SU-DHL-6 (cell line): ENCODE data around the gene TMPRSS9.

Experiments used
- H2AFZ ChIP-seq: fragments of 200-600 bp; sonication (generic); 2 replicates; pipeline ENCODE4 v1.6.1; 2014; ENCODE audit warnings: low read depth, mild to moderate bottlenecking, moderate library complexity, mixed read lengths, antibody characterized with exemption, low read length; ENCODE audit not compliant: severe bottlenecking
- H3F3A ChIP-seq: fragments of 200-600 bp; shearing (Covaris generic); 2 replicates; pipeline ENCODE4 v1.6.0; 2016; ENCODE audit warnings: antibody characterized with exemption, mild to moderate bottlenecking; ENCODE audit not compliant: insufficient read depth
- H3K27ac ChIP-seq: fragments of 200-600 bp; sonication (generic); 2 replicates; pipeline ENCODE4 v1.5.1; 2016; ENCODE audit warnings: low read depth, mild to moderate bottlenecking, low read length, moderate library complexity, mixed read lengths
- H3K27me3 ChIP-seq: fragments of 200-600 bp; sonication (generic), shearing (Covaris generic); 2 replicates; pipeline ENCODE4 v1.6.0; 2014; ENCODE audit warnings: mild to moderate bottlenecking, low read length
- H3K36me3 ChIP-seq: fragments of 200-600 bp; sonication (generic); 2 replicates; pipeline ENCODE4 v1.6.1; 2014; ENCODE audit warnings: mild to moderate bottlenecking, low read length, mixed read lengths
- H3K4me2 ChIP-seq: fragments of 300-600, 200-600 bp; shearing (Covaris generic), sonication (generic); 2 replicates; pipeline ENCODE4 v1.6.0; 2014; ENCODE audit warnings: low read length, low read depth, mild to moderate bottlenecking; ENCODE audit not compliant: poor library complexity, severe bottlenecking
- H3K4me3 ChIP-seq: fragments of 200-600 bp; sonication (generic); 2 replicates; pipeline ENCODE4 v1.5.1; 2014; ENCODE audit warnings: antibody characterized with exemption, low read length, mild to moderate bottlenecking, mixed read lengths; ENCODE audit not compliant: insufficient read depth, poor library complexity, severe bottlenecking
- H3K79me2 ChIP-seq: fragments of 200-600 bp; sonication (generic); 2 replicates; pipeline ENCODE4 v1.6.1; 2014; ENCODE audit warnings: mild to moderate bottlenecking, low read length, moderate library complexity; ENCODE audit not compliant: insufficient read depth
- H3K9ac ChIP-seq: fragments of 200-600 bp; sonication (generic); 2 replicates; pipeline ENCODE4 v1.7.0; 2014; ENCODE audit warnings: mild to moderate bottlenecking, low read length
- H3K9me2 ChIP-seq: fragments of 200-600 bp; sonication (generic); replicated peaks from 2 replicates; pipeline ENCODE4 v1.6.1; 2014; ENCODE audit warnings: low read length; ENCODE audit not compliant: insufficient read depth
- H3K9me3 ChIP-seq: fragments of 200-600 bp; sonication (generic); 2 replicates; pipeline ENCODE4 v1.6.1; 2014; ENCODE audit warnings: low read length, mixed read lengths; ENCODE audit not compliant: insufficient read depth
- H4K20me1 ChIP-seq: fragments of 200-600 bp; sonication (generic); 2 replicates; pipeline ENCODE4 v1.6.1; 2014; ENCODE audit warnings: low read depth, mild to moderate bottlenecking, antibody characterized with exemption, low read length, moderate library complexity, mixed read lengths
- CTCF ChIP-seq: fragments of 200-600 bp; sonication (generic); IDR thresholded peaks from one replicate; pipeline ENCODE4 v1.5.1; 2017; ENCODE audit warnings: antibody characterized with exemption, mild to moderate bottlenecking, low read length, moderate library complexity; ENCODE audit not compliant: insufficient read depth, poor library complexity, severe bottlenecking
- EZH2phosphoT487 ChIP-seq: fragments of 200-600 bp; sonication (generic), shearing (Covaris generic); conservative IDR thresholded peaks from 2 replicates; pipeline ENCODE4 v1.6.1; 2018; ENCODE audit warnings: mild to moderate bottlenecking, antibody characterized with exemption, low read length, moderate library complexity, mixed read lengths

TMPRSS9 gene

GRCh38 chr19:2355168-2356035 is 4.7 kb upstream of the TMPRSS9 start:
- Histone ChIP-seq H3K4me2 (no peak overlapping the region), H3K79me2 (no peaks in the 10 kb centered on the region), H3K27me3 (no peaks in the 10 kb centered on the region), H3K4me3 (no peak overlapping the region), H2AFZ (no peak overlapping the region), H4K20me1 (no peaks in the 10 kb centered on the region), H3K36me3 (no peaks in the 10 kb centered on the region), H3F3A (no peaks in the 10 kb centered on the region), H3K9me2 (no peaks in the 10 kb centered on the region), H3K9me3 (no peaks in the 10 kb centered on the region), H3K9ac (no peak overlapping the region), H3K27ac (no peak overlapping the region)
- TF ChIP-seq EZH2phosphoT487 (no peak), CTCF (no peak)

DNA sequence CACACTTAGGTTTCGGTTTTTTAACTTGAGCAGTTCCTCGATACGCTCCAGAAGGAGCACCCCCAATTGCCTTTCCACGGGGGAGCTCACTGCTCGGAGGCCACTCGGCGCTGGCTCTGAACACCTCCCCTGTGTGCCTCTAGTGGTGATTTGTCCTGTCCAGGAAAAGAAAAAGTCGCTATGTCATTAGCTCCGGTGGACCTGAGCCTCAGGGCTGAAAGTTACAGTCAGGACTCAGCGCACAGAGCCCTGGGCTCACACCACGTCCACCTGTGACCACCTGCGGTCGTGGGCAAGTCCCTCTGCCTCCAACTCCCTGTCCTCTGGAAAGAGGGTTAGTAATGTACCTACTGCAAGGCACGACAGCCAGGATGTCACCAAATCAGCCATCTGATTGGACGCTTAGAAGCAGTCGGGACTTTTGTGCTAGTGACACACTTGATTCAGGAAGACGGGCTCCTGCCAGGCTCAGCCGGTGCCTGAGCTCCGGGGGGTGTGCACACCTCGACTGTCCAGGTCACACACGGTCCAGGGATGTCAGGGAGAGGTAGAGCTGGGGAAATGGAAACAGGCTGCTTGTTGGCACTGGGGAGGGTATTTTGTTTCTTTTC is 3.9 kb upstream of the TMPRSS9 start:
- no peaks in the 10 kb centered on the region for H3K27me3 ChIP-seq
- TF ChIP-seq CTCF (no peak), EZH2phosphoT487 (no peak)
- no peaks in the 10 kb centered on the region for H3K9me3 ChIP-seq
- H3K4me2 ChIP-seq: no peak overlapping the region
- H3K79me2 ChIP-seq: no peaks in the 10 kb centered on the region
- H2AFZ ChIP-seq: no peak overlapping the region
- no peak overlapping the region for H3K27ac ChIP-seq
- no peak overlapping the region for H3K9ac ChIP-seq
- no peaks in the 10 kb centered on the region for H4K20me1 ChIP-seq
- H3K36me3 ChIP-seq: no peaks in the 10 kb centered on the region
- H3F3A ChIP-seq: no peaks in the 10 kb centered on the region
- H3K4me3 ChIP-seq: no peak overlapping the region
- no peaks in the 10 kb centered on the region for H3K9me2 ChIP-seq

- Histone ChIP-seq H3F3A (no peaks in the 10 kb centered on the region), H3K9me2 (no peaks in the 10 kb centered on the region), H3K4me2 (no peak overlapping the region), H3K9ac (no peak overlapping the region), H3K4me3 (no peak overlapping the region), H3K79me2 (no peaks in the 10 kb centered on the region), H3K36me3 (no peaks in the 10 kb centered on the region), H3K27me3 (no peaks in the 10 kb centered on the region), H4K20me1 (no peaks in the 10 kb centered on the region), H2AFZ (no peak overlapping the region), H3K9me3 (no peaks in the 10 kb centered on the region), H3K27ac (no peak overlapping the region)
- TF ChIP-seq EZH2phosphoT487 (no peak), CTCF (no peak)
Observed at GRCh38 chr19:2357279-2358206, 2.5 kb upstream of the TMPRSS9 start.
